HG02885 (cell line): ENCODE data around the gene IFNGR1.

Source experiments
- ATAC-seq: cut with Tn5 transposase; IDR thresholded peaks from one replicate; pipeline ENCODE4 v1.9.1; 2021; ENCODE audit warnings: mild to moderate bottlenecking; ENCODE audit not compliant: unreplicated experiment, poor library complexity

IFNGR1 gene

GRCh38 chr6:137160763-137161162 is 58.4 kb downstream of the IFNGR1 start:
- no peak for ATAC-seq

GRCh38 chr6:137159912-137160311 is 59.3 kb downstream of the IFNGR1 start:
- ATAC-seq, result no peak

GRCh38 chr6:137157601-137158000 is 61.6 kb downstream of the IFNGR1 start:
- no peak for ATAC-seq

DNA sequence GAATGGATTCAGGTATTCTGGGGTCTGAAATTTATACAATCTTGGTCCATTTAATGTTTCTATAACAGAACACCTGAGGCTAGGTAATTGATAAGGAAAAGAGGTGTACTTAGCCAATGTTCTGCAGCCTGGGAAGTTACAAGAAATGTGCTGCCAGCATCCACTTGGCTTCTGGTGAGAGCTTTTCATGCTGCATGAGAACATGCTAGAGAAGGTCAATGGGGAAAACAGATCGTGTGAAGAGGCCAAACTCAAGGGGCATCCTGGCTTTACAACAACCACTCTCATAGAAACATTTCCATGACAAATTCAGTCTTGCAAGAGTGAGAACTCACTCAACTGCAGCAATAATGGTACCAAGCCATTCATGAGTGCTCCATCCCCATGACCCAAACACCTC is 62.5 kb downstream of the IFNGR1 start:
- ATAC-seq, result no peak

- ATAC-seq, result no peak
Observed at GRCh38 chr6:137155830-137156229, 63.4 kb downstream of the IFNGR1 start.

DNA sequence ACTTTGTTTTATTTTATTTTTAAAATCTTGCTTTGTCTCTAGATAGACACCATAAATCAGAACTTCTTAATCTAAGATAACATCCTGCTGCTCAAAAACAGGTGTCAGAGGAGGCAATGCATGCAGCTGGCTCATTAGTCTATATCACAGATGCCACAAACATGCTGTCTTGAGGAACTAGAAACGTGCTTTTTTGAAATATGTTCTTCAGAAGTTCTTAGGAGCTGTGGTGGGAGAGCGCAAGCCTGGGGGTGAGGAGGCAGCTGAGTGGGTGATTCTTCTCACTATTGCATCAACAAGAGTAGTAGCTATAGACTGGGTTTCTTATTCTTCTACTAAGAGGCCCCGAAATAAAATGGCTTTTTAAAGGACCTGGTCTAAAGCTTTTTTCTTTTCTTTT is 69.1 kb downstream of the IFNGR1 start:
- ATAC-seq, result no peak

DNA sequence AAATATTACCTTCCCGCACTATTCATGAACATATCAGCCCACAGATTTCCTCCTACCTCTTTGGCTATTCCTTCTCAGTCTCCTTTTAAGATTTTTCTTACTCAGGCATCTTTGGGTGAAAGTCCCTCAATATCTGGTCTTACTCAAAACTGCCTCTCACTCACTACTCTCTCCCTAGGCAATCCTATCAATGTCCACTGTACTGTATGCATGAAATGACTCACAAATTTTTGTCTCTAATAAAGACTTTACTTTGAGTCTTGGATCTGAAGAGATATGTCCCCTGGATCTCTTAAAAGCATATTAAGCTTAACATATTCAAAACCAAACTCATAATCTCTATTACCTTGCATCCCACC is 70.2 kb downstream of the IFNGR1 start:
- ATAC-seq, result no peak

DNA sequence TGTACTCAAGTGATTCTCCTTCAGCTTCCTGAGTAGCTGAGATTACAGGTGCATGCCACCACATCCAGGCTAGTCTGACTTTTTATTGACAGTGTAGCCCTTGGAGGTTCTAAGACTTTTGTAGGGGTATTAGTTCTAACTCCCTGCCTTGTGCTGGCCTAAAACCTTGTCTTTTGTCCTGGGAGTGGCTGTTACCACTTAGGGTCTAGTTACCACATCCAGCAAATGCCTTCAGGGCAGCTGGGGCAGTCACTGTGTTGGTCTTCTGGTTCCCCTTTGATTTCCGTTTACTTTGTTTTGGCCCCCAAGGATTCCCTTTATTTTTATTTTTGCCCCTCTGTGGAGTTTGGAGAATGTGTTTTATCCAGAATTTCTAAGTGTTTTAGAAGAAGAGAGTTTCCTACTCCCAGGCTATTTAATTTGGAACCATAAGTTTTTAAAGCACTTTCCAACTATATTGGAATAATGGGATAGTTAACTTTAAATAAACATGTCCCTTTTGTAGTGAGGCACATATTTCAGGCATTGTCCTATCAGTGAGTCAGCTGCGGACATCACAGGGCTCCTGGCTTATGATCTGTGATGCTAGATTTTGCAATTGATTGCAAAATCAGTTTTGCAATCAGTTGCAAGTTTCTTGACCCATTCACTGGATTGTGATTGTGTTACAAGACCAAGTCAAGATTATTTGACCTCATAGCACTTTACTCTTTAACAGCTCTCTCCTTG is 70.7 kb downstream of the IFNGR1 start:
- ATAC-seq, result no peak
